NCI-H524 (cell line): ENCODE results near the gene RPS14.

ENCODE experiments used
- DNase-seq, 2 experiments: peaks; one replicate each; lab custom pipeline; 2025; lab: John Stamatoyannopoulos, UW

The RPS14 gene

DNA sequence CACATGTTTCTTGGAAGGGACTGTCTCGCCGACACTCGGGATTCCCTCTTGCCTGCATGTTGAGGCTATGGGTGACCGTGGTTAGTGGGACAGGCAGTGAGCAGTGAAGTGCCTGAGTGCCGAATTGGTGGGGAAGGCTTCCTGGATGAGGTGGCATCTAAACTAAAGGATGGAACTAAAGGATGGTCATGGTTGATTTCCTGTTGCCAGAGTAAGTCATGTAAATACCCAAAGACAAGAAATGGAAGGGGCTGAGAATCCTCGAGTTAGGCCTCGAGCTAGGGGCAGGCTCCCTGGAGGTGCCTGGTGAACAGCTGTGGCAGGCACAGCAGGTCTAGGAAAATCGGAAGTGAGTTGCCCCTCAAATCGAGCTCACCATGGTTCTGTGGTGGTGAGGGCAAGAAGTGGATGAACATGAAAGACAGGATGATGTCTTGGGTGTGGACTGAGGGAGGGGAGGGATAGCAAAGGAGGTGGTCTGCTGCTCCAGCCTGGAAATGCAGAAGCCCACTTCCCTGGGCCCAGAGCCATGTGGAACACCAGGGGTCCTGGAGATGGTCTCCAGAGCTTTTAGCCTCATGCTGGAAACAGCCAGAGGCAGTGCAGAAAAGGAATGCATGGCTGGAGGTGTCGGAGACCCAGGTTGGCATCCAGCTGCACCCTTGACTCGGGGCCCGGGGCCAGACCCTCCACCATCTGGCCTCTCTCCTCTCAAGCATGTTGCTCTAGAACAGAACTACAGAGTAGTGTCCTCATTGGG lies 49.0 kb downstream of the RPS14 start:
- peak in 1 of 2 experiments; percentile 16 for DNase-seq

DNA sequence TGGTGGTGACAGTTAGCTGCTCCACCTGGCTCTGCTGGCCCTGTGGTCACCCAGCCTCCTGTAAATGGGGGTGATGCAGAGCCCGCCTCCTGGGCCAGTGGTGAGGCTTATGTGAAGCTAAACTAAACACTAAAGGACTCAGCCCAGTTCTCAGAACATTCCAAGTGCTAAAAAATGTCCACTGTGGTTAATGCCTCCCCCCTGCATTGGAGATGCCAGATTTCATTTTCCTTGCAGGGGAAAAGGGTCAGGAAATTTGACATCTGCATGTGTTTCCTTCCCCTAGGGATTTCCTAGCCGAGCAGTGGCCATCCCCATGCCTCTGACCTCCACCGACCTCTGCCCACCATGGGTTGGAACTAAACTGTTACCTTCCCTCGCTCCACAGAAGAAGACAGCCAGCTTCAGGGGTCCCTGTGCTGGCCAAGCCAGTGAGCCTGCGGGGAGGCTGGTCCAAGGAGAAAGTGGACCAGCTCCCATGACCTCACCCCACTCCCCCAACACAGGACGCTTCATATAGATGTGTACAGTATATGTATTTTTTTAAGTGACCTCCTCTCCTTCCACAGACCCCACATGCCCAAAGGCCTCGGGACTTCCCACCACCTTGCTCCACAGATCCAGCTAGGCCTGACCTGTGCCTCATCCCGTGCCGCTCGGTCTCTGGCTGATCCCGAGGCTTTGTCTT lies 49.9 kb downstream of the RPS14 start:
- DNase-seq, result no peak

DNA sequence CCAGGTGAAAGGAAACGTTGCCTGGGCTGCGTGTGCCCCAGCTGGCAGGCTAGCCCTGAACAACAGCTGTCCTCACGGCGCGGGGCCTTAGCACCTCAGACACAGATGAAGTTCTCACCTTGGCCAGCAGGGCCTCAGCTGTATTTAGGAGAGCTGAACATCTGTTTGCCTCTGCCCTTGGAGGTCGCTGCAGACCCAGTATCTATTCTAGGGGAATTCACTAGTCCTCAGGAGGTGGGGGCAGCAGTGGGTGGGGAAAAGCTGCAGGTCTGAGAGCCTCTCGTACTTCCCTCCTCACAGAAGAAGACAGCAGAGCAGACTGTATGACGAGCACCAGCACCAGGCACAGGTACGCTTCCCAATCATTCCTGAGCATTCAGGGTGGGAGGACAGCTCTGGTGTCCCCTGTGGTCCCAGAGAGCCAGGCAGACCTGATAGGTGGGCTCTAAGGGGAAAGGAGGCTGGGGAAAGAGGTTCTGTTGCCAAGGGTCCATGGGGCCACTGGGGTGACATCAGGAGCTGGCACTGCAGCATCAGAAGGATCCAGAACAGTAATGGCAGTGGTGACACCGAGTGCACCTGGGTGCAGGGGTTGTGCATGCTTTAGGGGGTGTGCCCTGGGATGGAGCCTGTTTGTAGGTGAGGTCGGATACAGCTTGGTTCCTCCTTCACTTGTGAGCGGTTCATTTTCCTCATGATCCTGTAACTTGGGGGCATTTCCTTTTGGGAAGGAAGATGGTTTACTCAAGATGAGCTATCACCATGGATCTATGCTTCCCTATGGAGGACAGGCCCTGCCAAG lies 50.6 kb downstream of the RPS14 start:
- no peak for DNase-seq

DNA sequence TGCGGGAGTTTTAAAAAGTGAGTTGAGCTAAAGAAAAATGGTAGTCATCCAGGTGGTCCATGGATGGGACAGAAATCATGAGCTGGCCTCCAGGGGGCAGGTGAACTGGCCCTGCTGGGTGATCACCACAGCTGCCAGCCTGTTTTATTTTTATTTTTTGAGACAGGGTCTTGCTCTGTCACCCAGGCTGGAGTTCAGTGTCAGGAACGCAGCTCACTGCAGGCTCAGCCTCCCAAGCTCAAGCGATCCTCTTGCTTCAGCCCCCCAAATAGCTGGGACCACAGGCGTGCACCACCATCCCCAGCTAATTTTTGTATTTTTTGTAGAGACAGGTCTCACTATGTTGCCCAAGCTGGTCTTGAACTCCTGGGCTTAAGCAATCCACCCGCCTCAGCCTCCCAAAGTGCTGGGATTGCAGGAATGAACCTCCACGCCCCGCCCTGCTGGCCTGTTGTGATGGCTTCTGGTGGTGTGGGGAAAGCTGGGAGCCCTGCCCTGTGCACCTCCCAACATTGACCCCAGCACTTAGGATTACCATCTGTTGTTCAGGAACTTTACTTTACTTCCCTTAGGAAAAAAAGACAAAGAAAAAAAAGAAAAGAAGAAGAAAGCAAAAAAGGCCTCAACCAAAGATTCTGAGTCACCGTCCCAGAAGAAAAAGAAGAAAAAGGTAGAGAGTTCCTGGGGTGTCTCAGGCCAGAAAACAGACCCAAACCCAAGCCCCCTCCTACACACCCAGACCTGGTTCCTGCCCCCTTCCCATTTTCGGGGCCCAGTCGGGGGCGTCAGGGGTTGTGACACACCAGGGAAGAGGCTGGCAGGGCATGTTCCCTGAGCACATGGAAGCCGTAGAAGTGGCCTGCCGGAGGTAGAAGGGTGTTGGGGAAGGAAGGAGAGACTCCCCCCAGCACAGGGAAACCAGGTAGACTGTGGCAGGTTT lies 51.5 kb downstream of the RPS14 start:
- no peak for DNase-seq

DNA sequence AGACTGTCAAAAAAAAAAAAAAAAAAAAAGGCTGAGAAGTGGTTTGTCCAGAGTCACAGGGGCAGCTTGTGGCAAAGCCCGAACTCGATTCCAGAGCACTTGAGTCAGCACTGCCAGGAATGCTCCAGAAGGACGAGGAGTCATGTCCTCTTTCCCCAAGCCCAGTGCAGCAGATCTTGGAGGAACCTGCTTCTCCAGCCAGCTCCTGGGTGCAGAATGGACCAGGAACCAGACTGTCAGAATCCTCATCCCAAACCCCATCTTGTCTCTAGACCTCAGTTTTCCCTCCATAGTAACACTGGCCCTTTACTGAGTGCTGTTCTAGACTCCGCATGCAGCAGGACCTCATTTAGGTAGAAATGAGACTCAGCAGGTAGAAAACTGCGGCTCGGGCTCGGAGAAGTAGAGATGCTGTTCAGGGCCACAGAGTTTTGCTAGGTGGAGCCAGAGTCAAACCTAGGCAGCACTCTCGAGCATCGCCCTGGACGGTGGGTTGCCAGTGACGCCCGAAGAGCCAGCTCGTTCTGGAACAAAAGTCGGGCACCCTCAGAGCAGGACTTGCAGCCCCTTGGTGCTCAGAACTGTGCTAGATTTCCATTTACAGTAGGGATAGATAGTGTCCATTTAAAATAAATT lies 52.3 kb downstream of the RPS14 start:
- no peak for DNase-seq

DNA sequence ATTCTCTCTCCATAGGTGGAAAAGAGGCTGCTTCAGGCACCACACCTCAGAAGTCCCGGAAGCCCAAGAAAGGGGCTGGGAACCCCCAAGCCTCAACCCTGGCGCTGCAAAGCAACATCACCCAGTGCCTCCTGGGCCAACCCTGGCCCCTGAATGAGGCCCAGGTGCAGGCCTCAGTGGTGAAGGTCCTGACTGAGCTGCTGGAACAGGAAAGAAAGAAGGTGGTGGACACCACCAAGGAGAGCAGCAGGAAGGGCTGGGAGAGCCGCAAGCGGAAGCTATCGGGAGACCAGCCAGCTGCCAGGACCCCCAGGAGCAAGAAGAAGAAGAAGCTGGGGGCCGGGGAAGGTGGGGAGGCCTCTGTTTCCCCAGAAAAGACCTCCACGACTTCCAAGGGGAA lies 53.3 kb downstream of the RPS14 start:
- no peak for DNase-seq

DNA sequence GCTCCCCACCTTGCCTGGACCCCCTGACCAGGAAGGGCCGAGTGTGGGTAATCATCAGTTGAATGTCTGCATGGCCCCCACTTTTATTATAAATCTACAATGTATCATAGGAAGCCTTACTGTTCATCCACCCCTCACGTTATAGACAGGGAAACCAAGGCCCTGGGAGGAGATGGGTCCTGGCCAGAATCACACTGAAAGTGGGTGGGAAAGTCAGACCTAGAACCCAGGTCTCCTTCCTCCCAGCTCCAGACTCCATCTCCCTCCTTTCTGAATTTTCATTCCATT lies 53.9 kb downstream of the RPS14 start:
- DNase-seq, result no peak

DNA sequence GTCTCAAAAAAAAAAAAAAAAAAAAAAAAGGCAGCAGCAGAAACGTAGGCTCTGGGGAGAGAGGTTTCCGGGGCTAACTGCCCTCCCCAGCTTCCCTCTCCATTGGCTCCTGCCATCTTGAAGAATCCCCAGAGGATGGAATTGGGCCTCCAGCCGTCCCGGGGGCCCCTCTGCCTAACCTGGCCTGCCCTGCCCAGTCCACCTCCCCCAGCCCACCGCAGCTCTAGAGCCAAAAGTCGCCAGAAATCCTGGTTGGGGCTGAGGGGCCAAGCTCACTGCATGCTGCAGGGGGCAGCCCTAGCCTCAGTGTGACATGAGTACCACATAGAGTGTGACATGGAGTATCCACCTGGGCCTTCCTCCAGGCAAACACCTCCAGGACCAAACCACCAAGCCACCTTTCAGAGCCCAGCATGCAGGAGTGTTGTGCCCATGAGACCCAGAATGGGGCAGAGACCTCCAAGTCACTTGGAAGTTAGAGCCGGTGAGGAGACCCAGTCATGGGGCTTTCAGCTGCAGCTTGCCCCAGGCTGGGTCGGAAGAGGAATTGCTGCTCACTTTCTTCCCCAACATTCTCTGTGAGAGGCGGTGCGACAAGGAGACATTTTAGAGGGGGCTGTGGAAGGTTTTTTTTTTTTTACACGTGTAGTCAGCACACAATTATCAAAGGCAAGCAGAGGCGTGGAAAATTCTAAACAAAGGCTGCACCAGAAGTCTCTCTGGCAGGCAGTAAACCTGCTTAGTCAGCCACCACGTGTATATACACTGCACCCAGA lies 54.4 kb downstream of the RPS14 start:
- no peak for DNase-seq

DNA sequence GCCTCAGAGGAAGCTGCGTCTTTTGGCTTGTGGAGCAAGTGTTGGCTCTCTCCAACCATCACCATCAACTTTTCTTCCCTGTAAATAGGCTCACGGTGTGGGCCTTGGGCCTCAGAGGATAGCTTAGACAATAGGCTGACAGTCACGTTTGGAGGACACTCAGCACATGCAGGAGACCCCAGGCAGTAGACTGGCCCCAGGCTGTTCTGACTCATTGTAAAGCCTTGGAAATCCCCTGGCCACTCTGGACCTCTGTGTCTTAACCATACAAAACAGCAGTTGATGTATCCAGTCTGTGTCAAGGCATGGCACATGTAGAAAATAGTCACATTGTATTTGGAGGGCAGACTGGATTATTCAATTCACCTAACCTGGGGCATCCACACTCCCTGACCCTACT lies 55.4 kb downstream of the RPS14 start:
- DNase-seq, result no peak

DNA sequence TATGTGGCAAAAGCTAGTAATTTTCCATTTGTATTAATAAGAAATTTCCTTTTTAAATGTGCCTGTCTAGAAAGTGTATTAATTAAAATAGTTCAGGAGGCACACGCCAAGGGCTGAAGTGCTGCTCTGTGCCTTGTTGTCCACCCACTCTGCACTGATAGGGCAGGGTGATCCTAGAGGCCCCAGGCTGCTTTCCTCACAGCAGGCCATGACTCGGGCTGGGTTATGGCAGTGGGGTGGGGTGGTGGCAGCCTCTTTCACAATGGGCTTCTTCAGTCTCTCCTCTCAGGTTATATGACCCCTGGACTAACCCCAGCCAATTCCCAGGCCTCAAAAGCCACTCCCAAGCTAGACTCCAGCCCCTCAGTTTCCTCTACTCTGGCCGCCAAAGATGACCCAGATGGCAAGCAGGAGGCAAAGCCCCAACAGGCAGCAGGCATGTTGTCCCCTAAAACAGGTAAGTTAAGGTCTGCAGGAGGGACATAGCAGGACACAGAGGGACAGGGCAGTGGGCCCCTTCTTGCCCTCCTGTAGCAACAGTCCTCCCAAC lies 56.4 kb downstream of the RPS14 start:
- DNase-seq, result no peak

DNA sequence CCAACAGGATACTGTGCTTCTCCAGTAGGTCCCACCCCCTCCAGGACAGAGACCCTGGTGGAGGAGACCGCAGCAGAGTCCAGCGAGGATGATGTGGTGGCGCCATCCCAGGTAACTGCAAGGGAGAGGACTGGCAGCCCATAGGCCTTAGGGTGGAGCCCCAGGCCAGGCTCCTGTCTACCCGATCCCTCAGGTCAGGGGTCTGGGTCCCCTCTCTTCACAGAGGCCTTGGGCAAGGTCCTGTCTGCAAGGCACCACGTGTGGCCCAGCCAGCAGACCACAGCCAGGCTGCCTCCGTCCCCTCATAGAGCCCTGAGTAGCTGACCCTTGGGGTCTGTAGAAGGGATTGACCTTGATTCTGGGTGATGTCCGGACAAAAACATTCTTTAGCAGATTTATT lies 56.9 kb downstream of the RPS14 start:
- DNase-seq, result no peak
